Fibroblast of skin of right quadriceps (primary cell): ENCODE data around the gene PIK3R5.
A peak's percentile ranks its signal among the peaks of the same experiment; 100 is the strongest.
"Not testable (repeated sequence)": the region's sequence is repeated elsewhere in the genome, so short reads cannot be mapped to it uniquely, and the experiment has no call there.

Experiments used
- DNase-seq: peaks from one replicate; pipeline ENCODE4 v3.0.0-alpha.2; 2013

PIK3R5 gene

DNA sequence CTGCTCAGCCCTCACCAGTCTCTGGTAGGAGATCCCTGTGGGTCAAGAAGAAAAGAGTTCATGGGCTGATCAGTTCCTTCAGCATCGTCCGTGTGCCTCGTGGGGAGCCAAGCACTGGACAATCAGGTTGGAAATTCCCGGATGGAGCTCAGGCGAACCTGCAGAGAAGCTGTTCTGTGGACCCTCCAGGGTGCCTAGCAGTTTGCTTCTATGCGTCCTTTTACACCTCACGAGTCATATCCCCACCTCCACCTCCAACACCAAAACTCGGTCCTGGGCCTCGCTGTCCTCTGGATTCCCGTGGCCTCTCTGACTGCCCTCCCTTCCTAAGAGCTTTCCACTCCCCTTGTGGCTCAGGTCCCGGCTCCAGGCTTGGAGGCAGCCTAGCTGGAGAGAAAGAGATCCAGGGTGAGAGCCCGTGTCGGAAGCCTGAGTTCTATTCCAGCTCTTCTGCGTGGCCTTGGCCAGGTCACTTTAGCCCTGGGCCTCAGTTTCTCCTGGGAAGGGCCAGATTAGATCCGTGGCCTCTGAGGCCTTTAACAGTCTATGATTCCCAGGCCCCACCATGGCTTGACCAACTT lies 71.8 kb downstream of the PIK3R5 start:
- no peak for DNase-seq

DNA sequence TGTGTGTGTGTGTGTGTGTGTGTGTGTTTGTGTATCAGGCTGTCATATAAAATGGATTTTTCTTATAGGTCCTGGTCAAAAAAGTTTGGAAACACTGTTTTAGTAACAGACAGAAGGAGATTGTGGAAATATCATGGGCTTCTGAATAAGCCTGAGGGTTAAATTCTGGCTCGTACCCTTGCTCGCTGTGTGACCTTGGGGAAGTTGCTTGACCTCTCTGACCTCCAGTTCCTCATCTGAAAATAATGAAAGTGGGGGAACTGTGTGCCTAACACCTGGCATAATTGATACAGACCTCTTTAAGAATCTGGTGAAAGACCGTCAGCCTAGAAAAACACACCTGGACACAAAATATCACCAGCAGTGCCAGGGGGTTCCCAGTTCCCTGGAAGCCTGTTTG lies 72.4 kb downstream of the PIK3R5 start:
- DNase-seq, result no peak

DNA sequence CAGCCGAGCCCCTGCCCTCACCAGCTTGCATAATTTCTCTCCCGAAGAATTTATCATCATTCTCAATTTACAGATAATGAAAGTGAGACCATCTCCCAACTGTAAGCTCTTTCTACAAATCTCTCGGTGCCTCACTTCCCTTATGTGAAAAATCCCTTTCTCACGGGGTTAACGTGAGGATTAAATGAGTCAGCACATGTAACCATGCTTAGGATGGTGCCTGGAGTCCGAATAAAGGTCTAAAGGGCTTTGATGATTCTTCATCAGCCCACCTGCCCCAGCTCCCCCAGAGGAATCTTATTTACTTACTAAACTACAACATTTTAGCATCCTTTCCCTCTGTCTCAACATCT lies 73.2 kb downstream of the PIK3R5 start:
- DNase-seq, result no peak

DNA sequence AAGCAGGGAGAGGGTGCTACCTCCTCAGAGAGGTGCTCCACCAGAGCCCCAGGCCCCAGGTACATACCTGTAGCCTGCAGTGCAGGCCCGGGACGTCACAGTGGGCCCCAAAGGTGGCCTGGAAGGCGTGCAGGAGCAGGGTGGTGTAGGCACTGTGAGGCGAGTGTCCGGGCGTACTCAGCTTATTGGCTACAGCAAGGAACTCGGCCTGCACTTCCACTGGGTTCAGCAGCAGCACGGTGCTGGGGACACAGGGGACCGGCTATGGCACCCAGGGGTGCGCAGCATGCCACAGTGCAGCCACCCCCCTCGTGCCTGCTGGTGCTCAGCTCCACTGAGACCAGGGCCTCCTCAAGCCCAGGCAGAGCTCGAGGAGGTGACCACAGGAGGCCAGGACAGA lies 74.8 kb downstream of the PIK3R5 start:
- no peak for DNase-seq

DNA sequence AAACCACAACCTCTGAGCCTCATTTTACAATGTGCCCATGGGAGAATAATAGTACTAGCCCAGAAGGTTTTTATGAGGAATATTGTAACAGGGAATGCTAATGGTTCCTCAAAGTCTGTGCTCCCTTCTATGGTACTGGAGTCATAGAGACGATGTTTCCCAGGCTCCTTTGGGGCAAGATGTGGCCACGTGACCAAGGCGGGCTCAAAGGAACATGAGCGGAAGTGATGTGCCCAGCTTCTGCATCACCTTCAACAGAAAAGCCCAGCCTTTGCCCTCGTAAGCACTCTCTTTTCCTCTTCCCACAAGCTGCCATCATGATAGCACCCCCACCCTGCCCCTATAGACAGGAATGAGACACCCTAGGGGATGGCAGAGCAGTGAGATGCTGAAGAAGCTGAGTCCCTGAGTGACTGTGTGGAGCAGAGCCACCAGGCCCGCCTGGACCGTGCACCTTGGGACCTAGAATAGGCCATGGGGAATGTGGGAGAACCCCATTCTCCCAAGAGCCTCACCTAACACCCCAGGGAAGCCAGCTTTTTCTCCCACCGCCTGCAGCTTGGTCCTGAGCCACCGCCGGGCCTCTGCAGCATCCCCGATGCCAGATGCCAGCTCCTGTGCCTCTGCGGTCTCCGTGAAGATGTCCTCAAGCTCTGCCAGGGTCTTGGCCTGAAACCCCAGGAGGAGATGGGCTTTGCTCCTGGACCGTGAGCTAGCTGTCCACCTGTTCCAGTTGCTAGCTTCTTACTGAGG lies 75.9 kb downstream of the PIK3R5 start:
- no peak for DNase-seq

DNA sequence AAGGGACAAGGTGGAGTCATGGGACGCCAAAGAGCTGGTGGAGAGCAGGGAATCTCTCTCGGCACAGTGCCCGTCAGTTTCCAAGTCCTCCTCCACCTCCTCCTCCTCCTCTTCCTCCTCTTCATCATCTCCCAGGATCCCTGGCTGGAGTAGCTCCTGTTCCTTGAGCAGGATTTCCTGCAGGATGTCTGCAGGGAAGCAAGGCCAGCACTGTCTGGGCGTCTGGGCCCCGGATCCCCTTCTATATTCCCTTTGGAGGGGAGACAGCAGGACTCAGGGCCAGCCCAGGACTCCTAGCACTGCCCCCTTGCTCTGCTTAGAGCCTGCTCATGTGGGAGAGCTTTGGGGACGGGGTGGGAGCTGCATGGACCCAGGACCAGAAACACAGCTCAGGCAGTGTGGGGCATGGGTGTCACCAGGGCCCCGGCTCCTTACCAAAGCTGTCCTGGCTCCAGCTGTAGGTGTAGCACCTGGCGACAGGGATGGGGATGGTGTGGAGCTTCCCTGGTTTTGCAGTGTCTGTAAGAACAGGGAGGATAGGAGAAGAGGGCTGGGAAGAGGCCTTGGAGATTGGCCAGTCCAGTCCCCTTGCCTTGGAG lies 76.7 kb downstream of the PIK3R5 start:
- no peak for DNase-seq

DNA sequence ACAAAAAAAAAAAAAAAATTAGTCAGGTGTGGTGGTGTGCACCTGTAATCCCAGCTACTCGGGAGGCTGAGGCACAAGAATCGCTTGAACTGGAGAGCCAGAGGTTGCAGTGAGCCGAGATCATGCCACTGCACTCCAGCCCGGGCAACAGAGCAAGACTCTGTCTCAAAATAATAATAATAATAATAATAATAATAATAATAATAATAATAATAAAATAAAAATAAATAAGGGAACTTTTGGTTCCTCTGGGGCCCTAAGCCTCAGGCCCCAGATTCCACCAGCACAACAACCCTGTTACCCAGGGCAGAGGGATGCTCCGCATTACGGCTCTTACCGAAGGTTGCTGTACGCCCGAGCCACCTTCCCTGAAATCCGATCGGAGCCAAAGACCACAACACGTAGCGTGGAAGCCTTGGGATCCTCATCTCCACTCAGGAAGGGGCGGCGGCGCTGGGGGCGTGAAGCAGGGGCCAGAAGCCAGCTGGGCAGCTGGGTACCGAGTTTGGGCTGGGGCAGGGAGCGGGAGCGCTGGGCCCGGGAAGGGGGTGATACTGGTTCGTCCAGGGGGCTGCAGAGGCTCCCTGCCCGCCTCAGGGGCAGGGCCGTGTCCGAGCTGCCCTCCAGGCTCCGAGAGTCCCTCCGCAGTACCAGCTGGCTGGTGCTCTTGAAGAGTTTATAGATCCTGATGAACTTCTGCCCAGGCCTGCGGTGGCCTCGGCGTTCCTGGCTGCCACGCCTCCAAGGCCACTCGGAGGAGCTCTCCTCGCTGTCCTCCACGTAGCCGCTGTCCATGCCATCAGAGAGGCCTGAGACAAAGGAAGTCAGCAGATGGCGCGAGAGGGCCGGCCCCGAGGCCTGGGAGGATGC lies 77.4 kb downstream of the PIK3R5 start:
- peak; percentile 34 for DNase-seq

DNA sequence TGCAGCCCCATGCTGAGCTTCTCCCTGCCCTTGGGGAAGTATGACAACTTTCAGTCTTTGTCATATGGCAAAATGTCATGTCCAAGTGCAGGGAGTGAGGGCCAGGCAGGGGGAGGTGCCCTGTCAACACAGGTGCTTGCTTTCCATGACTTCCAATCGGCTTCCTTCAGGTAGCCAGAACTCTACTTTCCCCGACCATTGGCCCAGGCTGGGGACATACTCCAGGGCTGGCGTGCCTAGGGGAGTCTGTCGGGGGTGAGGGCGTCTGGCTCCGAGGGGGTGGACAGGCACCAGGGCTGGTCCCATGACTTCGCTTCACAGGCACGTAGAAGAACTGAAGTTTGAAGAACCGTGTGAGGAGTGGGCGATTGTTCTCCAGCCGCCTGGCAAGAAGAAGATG lies 78.2 kb downstream of the PIK3R5 start:
- DNase-seq, result no peak

DNA sequence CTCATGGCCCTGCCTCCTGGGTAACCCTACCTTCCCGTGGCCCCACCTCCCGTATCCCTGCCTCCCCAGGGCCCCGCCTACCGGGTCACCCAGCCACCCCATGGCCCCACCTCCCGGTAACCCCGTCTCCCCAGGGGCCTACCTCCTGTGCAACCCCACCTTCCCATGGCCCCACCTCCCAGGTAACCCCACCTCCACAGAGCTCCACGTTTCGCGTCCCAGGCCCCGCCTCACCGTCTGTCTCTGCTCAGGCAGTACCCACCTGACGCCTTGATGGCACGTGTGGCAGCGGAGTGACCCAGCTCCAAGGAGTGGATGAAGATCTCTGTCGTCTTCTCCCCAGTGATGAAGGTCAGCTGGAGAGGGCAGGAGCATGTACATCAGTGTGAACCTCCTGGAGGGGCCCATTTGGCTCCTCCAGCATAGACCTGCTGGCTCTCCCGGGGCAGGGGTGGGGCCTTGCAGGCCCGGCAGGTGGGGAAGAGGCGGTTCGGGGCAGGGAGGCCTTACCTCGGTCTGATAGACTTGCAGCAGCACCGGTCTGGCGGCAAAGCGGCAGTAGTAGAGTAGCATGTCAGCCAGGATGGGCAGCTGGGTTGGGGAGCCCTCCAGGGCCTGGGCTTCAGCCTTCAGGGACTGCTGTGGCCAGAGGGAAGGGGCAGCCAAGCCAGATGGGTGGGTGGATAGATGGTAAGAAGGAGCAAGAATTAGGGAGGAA lies 79.4 kb downstream of the PIK3R5 start:
- DNase-seq, result no peak

DNA sequence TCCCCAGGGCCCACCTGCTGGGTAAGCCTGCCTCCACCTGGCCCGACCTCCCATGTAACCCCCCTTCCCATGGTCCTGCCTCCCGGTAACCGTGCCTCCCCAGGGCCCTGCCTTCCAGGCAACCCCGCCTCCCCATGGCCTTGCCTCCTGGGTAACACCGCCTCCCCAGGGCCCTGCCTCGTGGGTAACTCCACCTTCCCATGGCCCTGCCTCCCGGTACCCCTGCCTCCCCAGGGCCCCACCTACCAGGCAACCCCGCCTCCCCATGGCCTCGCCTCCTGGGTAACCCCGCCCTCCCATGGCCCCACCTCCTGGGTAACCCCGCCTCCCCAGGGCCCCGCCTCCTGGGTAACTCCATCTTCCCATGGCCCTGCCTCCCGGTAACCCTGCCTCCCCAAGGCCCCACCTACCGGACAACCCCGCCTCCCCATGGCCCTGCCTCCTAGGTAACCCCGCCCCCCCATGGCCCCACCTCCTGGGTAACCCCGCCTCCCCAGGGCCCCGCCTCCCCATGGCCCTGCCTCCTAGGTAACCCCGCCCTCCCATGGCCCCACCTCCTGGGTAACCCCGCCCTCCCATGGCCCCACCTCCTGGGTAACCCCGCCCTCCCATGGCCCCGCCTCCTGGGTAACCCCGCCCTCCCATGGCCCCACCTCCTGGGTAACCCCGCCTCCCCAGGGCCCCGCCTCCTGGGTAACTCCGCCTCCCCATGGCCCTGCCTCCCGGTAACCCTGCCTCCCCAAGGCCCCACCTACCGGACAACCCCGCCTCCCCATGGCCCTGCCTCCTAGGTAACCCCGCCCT lies 80.1 kb downstream of the PIK3R5 start:
- not testable (repeated sequence) for DNase-seq

DNA sequence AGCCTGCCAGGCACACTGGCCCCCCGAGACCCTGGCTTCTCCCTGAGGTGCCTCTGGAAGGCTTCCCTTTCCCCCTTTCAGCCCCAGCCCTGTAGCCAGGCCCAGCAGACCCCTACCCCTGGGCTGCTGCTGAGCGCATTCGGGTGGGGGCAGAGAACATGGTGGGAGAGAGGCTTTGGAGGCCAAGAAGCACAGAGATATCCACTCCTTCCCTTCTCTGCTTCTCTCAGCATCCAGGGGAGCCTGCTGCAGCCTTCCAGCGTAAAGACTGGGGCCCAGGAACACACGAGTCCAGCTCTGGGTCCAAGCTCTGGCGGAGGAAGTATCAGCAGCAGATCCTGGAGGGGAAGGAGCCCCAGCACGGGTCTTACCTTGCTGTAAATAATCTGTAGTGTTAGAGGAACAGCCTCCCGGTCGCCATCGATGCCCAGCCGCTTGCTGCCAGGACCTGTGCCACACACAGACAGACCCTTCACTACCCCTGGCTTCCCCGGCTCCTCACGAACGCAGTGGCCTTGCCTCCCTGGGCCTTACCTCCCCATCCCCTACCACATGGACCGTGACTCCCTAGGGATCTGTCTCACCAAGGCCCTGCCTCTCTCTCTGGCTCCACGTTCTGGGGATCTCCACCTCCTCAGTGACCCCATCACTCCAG lies 81.0 kb downstream of the PIK3R5 start:
- no peak for DNase-seq

DNA sequence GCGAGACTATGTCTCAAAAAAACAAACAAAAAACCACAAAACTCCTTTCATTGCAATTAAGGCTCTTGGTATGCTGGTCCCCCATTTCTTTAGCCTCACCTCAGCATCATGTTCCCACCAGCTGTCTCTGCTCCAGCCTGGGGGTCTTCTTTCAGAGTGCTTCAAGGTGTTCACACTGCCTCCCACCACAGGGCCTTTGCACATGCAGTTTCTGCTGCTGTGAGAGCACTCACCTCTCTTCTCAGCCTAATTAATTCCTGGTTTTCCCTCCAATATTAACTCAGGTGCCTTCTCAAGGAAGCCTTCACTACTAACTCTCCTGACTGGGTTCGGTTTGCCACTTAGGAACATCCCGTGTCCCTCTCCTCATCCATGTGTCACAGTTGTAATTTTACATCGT lies 82.2 kb downstream of the PIK3R5 start:
- no peak for DNase-seq

DNA sequence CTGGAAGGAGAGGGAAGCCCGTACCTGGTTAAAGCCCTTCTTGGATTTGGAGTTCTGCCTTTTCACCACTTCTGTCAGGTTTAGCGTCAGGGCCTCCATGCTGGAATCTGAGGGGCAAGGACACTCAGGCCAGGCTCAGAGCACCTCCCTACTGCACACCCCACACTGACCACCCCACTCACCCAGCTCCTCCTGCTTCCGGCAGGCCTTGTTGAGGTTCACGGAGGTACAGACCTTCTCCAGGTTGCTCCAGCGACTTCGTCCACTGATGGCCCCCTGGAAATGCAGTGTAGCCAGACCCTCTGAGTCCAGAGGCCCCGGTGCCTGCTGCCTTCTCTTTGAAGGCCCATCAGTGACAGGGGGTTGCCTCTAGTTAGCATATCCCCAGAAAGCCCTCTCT lies 83.9 kb downstream of the PIK3R5 start:
- no peak for DNase-seq

DNA sequence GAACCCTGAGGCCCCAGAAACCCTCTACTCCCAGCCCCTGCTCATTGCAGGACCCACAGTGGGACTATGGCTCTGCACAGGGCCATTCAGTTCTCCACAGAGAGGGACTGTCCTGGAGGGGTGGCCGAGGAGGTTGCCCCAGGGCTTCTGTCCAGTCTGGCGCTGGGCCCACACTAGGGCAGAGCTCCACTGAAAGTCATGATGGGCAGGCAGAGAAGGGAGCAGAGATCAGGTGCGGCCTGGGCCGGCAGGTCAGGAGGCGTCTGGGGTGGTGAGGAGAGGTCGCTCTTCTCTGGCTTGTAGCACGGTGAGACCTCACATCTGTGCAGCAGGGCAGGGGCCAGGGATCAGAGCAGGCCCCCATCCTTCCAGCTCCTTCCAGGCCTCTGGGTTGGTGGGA lies 85.0 kb downstream of the PIK3R5 start:
- no peak for DNase-seq

DNA sequence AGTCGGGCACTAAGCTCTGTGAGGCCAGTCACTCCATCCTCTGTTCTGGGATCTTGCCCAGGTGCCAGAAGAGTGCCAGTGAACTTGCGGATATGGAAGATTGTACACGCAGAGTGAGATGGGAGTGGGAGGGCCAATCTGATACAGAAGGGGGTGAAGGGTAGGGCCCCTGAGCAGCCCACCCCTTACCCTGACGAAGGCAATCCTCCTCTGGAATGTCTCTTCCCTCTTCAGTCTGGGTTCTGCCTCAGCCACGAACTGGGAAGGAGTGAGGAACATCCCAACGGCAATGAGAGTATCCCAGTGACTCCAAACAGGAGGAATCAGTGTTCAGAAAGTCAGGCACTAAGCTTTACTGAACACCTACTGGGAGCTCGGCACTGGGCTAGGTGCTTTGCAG lies 86.1 kb downstream of the PIK3R5 start:
- DNase-seq, result no peak

DNA sequence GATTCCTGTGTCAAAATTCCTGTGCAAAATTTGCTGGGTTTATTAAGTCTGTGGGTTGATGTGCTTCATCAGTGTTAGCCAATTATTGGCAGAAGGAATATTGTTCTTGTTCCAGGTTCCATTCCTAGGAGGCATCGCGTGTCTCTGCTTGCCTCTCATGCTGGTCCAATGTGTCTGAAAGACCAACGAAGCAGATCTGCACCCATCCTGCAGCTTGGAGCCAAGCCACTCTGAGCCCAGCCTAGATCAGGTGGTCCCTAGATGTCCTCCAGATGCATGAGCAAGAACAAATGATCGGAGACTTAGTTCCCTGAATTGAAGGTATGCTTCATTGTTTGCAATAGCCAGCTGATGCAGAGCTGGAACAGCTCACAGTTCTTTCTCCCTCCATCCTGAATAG lies 87.5 kb downstream of the PIK3R5 start:
- DNase-seq, result no peak

DNA sequence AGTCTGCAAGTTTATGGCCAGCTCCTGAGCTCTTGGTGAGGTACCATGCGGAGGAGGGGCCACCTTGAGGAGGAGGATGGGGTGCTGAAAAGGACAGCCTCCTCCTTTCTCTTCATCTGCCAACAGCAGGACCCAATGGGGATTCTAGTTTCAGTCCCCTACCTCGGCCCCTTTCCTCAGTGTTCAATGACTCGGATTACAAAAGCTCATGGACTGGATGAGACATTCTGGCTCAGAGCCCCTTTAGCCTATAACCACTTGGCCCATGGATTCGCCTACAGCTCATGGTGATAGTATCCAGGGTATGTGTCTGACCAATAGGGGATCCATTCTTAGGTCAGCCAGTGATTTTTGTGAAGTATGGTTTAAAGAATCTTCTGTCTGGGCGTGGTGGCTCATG lies 89.5 kb downstream of the PIK3R5 start:
- peak; percentile 61 for DNase-seq

DNA sequence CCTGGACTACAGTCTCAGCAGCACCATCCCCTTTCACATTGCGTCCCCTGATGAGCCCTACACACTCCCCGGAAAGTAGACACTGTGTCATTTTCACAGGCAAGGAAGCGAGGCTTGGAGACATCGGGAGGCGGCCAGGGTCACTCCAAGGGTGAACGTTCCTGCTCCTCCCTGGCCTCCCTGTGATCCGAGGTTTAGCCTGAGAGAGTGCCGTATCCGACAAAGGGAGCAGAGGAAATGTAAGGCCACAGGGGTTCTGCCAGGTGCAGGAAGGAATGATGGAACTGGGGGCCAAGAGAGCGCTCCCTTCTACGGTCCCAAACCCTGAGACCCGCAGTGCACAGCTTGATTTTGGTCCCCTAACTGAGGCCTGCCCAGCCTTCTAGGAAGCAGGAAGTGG lies 90.1 kb downstream of the PIK3R5 start:
- DNase-seq, result no peak

DNA sequence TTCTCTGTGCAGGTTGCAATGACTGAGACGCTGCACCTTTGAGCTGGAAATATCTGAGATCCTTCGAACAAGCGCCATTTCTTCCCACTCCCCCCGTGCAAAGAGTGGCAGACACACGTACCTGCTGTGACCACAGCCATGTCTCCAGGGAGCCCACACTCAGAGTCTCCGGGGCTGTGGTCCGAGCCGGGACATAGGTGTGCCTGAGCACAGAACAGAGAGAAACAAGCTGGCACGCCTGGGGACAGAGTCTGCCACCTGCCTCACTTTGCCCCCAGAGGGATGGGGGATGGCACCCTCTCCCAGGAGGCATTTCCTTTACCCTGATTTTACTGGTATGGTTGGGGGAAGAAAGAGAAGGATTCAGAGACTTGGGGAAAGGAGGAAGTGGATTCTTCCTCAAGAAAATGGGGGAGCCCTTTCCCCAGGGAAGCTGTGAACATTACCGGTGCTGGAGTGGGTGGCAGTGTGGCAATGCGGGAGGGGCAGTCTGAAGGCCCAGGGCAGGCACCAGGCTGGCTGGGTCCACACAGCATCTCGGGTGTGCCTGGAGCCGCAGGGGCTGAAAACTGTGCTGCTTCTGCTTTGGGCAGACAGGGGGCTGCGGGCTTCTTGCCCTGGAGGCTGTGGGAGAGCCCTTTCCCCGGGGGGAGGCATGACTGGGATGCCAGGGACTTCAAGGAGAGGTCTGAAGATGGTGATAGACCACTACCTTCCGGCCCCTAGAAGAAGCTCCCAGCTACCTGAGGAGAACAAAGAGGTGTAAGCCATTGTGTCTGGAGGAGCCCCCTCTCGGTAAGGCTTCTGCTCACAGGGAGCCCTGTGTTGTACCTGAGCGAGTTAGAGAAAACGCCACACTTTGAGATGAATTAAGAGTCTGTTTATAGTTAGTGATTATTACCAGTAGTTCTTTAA lies 91.4 kb downstream of the PIK3R5 start:
- DNase-seq, result no peak

DNA sequence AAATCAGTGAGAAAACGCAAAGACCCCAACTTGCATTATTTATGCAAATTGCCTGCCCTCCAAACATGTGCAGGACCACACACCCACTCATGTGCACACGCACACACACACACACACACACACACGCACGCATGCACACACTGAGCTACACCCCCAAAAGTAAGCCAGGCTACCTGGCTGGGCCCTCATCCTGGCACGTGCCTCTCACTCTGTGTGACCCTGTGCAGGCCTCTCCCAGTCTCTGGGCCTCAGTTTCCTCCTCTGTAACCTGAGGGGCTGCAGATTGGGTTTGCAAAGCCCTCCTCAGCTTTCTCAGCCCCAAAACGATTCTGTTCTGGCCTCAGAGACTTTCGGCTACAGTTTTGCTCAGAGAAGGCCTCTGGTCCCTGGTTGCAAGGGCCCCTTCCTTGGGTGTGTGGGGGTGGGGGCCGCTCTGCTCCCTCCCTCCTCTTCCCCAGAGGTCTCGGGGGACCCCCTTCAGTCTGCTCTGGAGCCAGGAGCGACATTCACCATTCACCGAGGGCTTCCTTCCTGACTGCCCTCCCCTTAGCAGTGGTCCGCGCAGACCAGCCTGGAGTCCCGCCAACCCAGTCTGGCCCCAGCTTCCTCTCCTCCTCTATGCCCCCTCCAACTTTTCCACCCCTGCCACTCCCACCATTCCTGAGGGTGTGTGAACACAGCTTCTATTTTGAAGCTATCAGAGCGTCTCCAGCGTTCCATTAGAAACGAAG lies 92.6 kb downstream of the PIK3R5 start:
- no peak for DNase-seq
